CD4-positive, alpha-beta T cell treated with Interleukin-15 for 1 hour (primary cell): Measurements from ENCODE around the gene LRIT1.
"Not testable (repeated sequence)": the region's sequence is repeated elsewhere in the genome, so short reads cannot be mapped to it uniquely, and the experiment has no call there.

ENCODE experiments used
- DNase-seq: peaks from one replicate; pipeline ENCODE4 v3.0.0-alpha.2; 2020

The LRIT1 gene, protein sequence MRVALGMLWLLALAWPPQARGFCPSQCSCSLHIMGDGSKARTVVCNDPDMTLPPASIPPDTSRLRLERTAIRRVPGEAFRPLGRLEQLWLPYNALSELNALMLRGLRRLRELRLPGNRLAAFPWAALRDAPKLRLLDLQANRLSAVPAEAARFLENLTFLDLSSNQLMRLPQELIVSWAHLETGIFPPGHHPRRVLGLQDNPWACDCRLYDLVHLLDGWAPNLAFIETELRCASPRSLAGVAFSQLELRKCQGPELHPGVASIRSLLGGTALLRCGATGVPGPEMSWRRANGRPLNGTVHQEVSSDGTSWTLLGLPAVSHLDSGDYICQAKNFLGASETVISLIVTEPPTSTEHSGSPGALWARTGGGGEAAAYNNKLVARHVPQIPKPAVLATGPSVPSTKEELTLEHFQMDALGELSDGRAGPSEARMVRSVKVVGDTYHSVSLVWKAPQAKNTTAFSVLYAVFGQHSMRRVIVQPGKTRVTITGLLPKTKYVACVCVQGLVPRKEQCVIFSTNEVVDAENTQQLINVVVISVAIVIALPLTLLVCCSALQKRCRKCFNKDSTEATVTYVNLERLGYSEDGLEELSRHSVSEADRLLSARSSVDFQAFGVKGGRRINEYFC

DNA sequence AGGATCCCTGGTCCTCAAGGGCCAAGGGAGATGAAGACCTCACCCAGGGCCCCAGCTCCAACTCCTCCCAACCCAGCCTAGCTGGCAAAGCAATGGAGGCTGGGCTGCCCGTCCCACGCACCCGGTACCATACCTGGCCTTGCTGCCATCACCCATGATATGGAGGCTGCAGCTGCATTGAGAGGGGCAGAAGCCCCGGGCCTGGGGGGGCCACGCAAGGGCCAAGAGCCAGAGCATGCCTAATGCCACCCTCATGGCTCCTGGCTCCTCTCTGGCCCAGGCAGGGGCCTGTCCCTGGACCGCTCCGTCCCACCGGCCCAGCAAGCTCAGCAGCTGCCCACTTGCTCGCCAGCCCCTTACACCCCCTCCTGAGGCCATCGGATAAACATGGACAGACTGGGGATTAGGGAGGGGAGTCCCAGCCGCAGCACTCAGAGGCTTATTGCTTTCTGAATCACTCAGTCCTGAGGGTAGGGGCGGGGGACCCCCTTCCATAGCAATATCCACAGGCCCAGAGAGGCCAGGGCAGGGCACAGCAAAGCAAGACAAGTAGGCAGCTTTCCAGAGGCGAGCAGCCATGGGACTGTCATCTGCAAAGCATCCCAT, at the start of gene LRIT1:
Gene LRIT1 (minus strand): TSS at position 362 of the 606 bp plus-strand sequence. CDS start 107 bp downstream, at position 255.
- no peak for DNase-seq

GRCh38 chr10:84290235-84290634, 48.9 kb upstream of the LRIT1 start:
- no peak for DNase-seq

- DNase-seq: no peak
Measured at GRCh38 chr10:84289521-84290200, 48.3 kb upstream of the LRIT1 start.

DNA sequence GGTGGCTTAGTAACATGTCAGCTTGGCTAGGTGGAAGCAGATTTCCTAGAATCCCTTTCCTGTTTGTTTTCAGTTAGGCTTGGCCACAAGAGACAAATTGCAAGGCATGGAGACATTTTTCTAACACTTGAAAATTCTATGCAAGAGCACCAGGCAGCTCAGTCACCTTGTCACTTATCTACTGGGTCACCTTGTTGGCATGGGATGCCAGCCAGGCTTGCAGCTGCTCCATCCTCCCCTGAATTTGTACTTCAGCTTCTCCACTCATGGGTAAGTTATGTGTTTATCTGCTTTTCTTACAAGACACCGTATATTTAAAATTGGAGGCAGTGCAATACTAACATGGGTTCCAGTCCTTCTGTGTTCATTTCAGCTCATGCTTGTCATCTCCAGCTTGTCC, 46.8 kb upstream of the LRIT1 start:
- DNase-seq: no peak

- no peak for DNase-seq
Measured at GRCh38 chr10:84286695-84287094, 45.3 kb upstream of the LRIT1 start.

DNA sequence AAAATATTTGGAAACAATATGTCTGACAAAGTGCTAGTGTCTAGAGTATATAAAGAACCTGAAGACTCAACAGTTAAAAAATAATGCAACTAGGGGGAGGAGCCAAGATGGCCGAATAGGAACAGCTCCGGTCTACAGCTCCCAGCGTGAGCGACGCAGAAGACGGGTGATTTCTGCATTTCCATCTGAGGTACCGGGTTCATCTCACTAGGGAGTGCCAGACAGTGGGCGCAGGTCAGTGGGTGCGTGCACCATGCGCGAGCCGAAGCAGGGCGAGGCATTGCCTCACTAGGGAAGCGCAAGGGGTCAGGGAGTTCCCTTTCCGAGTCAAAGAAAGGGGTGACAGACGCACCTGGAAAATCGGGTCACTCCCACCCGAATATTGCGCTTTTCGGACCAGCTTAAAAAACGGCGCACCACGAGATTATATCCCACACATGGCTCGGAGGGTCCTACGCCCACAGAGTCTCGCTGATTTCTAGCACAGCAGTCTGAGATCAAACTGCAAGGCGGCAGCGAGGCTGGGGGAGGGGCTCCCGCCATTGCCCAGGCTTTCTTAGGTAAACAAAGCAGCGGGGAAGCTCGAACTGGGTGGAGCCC, 38.6 kb upstream of the LRIT1 start:
- DNase-seq: not testable (repeated sequence)

GRCh38 chr10:84270708-84271107, 29.4 kb upstream of the LRIT1 start:
- no peak for DNase-seq

DNA sequence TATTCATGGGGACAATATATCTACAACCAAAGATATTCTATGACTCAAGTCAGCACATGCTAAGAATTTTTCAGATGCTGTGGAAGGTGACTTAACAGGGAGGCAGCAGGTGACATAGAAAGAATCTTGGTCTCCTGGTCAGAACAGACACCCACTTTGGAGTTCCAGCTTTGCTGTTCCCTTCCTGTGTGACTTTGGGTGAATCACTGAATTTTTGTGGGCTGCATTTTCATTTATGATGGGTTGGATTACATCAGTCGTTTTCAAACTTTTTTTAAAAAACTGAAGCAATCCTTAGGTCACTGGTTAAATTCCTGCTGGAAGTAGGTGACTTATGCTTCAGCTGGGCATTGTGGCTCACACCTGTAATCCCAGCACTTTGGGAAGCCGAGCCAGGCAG, 28.4 kb upstream of the LRIT1 start:
- no peak for DNase-seq

GRCh38 chr10:84269162-84269561, 27.8 kb upstream of the LRIT1 start:
- DNase-seq: no peak

- DNase-seq: peak; percentile 40
Measured at GRCh38 chr10:84267503-84268126, 26.3 kb upstream of the LRIT1 start.

- no peak for DNase-seq
Measured at GRCh38 chr10:84265418-84265817, 24.1 kb upstream of the LRIT1 start.

- DNase-seq: peak; percentile 54
Measured at GRCh38 chr10:84264611-84265141, 23.3 kb upstream of the LRIT1 start.

GRCh38 chr10:84263716-84264115, 22.4 kb upstream of the LRIT1 start:
- DNase-seq: no peak

DNA sequence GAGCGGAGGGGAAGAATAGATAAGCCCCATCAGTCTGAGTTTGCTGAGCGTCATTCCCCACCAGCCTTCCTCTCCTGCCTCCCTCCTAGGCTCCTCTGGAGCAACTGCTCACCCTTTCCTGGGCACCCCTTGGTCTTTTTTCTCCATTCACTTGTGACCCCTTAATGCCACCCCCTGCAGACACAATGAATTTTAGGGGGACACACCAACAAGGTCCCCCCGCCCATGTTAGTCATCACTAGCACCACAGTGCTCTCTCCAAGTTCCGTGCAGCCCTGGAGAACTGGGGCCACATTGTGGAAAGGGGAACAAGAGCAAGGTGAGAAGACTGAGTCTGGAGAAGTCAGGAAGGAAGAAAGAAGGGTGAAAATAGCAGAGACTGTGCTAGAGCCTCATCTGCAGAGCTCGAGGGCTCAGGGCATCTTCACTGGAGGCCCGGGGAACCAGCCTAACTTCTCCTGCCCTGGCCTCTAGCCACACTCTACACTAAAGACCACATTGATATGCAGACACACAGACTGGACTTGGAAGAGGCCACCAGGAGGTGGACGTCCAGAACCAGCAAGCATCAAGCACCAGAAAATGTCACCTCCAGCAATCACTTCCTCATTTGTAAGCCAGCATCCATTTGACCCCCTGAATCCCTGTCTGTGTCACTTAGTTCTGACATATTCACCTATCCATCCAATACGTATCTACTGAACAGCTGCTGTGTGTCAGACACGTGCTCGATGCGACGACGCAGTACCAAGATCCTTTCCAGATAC, 21.0 kb upstream of the LRIT1 start:
- DNase-seq: no peak

DNA sequence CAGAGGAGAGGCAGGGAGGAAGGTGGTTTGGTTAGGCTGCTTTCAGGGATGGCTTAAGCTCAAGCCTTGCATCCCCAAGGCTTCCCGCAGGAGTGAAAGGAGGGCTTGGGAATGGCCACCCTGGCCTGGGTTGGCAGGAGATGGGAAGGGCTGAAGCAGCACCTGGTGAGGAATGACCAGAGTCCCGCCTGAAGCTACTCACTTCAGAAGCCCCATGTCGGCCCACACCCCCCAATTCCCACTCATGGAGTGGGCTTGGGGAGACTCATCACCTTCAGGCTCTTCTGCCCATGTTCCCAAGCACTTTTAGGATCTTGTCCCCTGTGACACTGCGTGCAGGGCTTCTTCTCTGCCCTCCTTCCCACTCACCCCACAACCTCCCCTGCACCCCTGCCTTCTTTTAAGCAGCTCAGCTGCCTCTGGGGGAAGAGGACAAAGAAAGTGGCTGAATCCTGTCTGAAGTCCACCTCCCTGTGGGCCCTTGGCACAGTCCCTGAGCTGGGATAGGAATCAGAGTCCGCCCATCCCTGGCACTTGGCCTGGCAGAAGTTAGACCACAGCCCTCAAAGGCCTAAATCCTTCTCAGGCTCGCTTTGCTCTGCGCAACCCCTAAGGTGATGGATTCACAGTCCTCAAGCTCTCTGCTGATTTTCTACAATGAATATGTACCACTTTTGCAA, 20.0 kb upstream of the LRIT1 start:
- DNase-seq: no peak

- no peak for DNase-seq
Measured at GRCh38 chr10:84258034-84258695, 16.8 kb upstream of the LRIT1 start.

DNA sequence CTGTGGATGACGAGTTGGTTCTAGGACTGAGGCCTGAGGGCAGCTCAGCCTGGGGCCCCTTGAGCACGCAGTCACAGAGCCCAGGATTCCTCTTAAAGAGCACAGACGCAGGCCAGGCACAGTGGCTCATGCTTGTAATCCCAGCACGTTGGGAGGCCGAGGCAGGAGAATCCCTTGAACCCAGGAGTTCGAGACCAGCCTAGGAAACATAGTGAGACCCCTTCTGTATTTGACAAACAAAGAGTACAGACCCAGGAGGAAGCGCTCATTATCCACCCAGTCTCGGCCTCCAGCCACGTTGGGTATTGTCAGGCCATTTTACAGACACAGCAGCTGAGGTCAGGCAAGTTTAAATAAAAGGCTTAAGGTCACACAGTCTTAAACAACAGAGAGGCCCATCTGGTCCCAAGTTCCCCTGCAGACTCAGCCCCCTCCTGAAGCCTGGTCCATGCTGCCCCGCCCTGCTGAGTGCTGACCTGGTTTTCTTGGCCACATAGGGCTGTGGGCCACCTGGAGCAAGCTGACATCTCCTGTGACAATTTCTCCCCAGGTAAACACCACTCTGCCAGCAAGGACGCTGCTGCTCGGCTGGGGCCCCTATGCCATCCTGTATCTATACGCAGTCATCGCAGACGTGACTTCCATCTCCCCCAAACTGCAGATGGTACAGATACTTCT, 16.1 kb upstream of the LRIT1 start:
- no peak for DNase-seq

DNA sequence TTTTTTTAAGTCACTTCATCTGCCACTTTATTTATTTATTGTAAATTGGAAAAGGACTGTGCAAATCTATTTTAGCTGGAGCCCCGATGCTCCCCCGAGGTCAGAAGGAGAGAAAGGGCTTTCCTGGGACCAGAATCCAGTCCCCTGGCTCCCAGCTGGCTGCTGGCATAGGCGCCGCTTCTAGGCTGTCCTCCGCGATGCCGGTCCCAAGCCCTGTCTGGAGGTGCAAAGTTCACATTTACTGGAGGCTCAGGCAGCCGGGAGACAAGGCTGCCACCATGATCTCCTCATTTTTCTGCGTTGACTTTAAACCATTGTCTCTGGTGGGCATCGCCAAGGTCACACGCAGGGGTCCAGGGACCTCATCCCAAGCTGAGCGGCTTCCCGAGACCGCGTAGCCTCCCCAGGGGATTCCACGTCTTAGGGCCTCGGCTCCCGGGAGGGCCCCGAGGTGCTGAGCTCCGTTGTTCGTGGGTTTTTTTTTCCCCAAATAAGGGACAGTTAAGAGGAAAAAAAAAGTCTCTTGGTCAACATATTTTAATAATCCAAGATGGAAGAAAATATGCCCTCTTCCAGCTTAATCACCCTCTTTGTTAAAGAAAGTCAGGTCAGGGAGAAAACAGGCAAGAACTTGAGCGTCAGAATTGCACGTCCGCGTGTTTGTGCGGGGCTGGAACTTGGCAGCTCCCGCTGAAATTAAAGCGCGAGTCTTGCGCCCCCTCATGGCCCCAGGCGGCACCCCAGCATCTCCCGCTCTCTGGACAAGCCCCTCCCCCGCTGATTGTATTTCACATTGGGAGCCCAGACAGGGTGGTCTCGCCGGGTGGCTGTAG, 15.4 kb upstream of the LRIT1 start:
- DNase-seq: no peak
